ENCODE measurements around the gene CHST5. TPM values are rescaled to one million over a fixed set of nuclear protein-coding genes. Genes with fewer than 3 reads are reported as not detected.

The CHST5 gene
- total RNA-seq, 1 donor from 2014 or later: 0.27 TPM

- no peaks in the 10 kb centered on the region for H3K9me3 Mint-ChIP-seq (ENCODE audit: unreplicated experiment)
- no peak for TF ChIP-seq CTCF (IDR thresholded peaks at IDR 0.05)
- peaks cover 4% of the 10 kb centered on the region for H3K27me3 Mint-ChIP-seq (ENCODE audit: unreplicated experiment)
- no peak for DNase-seq (ENCODE audit: extremely low spot score, unreplicated experiment)
- no peak overlapping the region for H3K4me3 Mint-ChIP-seq (ENCODE audit: unreplicated experiment)
- no peaks in the 10 kb centered on the region for H3K4me1 Mint-ChIP-seq (ENCODE audit: unreplicated experiment)
- no peaks in the 10 kb centered on the region for H3K36me3 Mint-ChIP-seq (ENCODE audit: unreplicated experiment)
- H3K27ac Mint-ChIP-seq (ENCODE audit: unreplicated experiment): no peak overlapping the region
Observed at GRCh38 chr16:75532142-75532765, 3.7 kb downstream of the CHST5 start.

GRCh38 chr16:75529959-75530358 is 5.9 kb downstream of the CHST5 start:
- no peak overlapping the region for H3K4me3 Mint-ChIP-seq (ENCODE audit: unreplicated experiment)
- peaks cover 4% of the 10 kb centered on the region for H3K27me3 Mint-ChIP-seq (ENCODE audit: unreplicated experiment)
- H3K27ac Mint-ChIP-seq (ENCODE audit: unreplicated experiment): no peak overlapping the region
- H3K9me3 Mint-ChIP-seq (ENCODE audit: unreplicated experiment): no peaks in the 10 kb centered on the region
- DNase-seq (ENCODE audit: extremely low spot score, unreplicated experiment): no peak
- no peaks in the 10 kb centered on the region for H3K4me1 Mint-ChIP-seq (ENCODE audit: unreplicated experiment)
- no peaks in the 10 kb centered on the region for H3K36me3 Mint-ChIP-seq (ENCODE audit: unreplicated experiment)
- no peak for TF ChIP-seq CTCF (IDR thresholded peaks at IDR 0.05)

- H3K9me3 Mint-ChIP-seq (ENCODE audit: unreplicated experiment): no peaks in the 10 kb centered on the region
- no peak overlapping the region for H3K27ac Mint-ChIP-seq (ENCODE audit: unreplicated experiment)
- no peak for TF ChIP-seq CTCF (IDR thresholded peaks at IDR 0.05)
- H3K36me3 Mint-ChIP-seq (ENCODE audit: unreplicated experiment): no peaks in the 10 kb centered on the region
- no peak for DNase-seq (ENCODE audit: extremely low spot score, unreplicated experiment)
- H3K27me3 Mint-ChIP-seq (ENCODE audit: unreplicated experiment): peaks cover 4% of the 10 kb centered on the region
- no peaks in the 10 kb centered on the region for H3K4me1 Mint-ChIP-seq (ENCODE audit: unreplicated experiment)
- H3K4me3 Mint-ChIP-seq (ENCODE audit: unreplicated experiment): no peak overlapping the region
Observed at GRCh38 chr16:75529056-75529905, 6.6 kb downstream of the CHST5 start.

- no peaks in the 10 kb centered on the region for H3K9me3 Mint-ChIP-seq (ENCODE audit: unreplicated experiment)
- H3K27me3 Mint-ChIP-seq (ENCODE audit: unreplicated experiment): peaks cover 4% of the 10 kb centered on the region
- no peak overlapping the region for H3K27ac Mint-ChIP-seq (ENCODE audit: unreplicated experiment)
- no peak for DNase-seq (ENCODE audit: extremely low spot score, unreplicated experiment)
- no peaks in the 10 kb centered on the region for H3K36me3 Mint-ChIP-seq (ENCODE audit: unreplicated experiment)
- no peaks in the 10 kb centered on the region for H3K4me1 Mint-ChIP-seq (ENCODE audit: unreplicated experiment)
- no peak overlapping the region for H3K4me3 Mint-ChIP-seq (ENCODE audit: unreplicated experiment)
- no peak for TF ChIP-seq CTCF (IDR thresholded peaks at IDR 0.05)
Observed at GRCh38 chr16:75527825-75528299, 8.0 kb downstream of the CHST5 start.
